GM12874 (cell line): ENCODE data around the gene GPR35.

Source experiments
- CTCF ChIP-seq: IDR thresholded peaks from 2 replicates; pipeline ENCODE4 v1.5.1; 2011; ENCODE audit warnings: low read depth, mild to moderate bottlenecking, control low read depth, low read length, moderate library complexity; ENCODE audit not compliant: insufficient read depth

The GPR35 gene

GRCh38 chr2:240644171-240644651 is 18.9 kb downstream of the GPR35 start:
- TF ChIP-seq CTCF = no peak

GRCh38 chr2:240644859-240645301 is 19.6 kb downstream of the GPR35 start:
- no peak for TF ChIP-seq CTCF

GRCh38 chr2:240645346-240645745 is 20.1 kb downstream of the GPR35 start:
- no peak for TF ChIP-seq CTCF

- TF ChIP-seq CTCF = no peak
These were observed 20.5 kb downstream of the GPR35 start for GRCh38 chr2:240645801-240646175.

GRCh38 chr2:240646176-240646899 is 21.1 kb downstream of the GPR35 start:
- no peak for TF ChIP-seq CTCF

GRCh38 chr2:240646900-240647502 is 21.7 kb downstream of the GPR35 start:
- TF ChIP-seq CTCF = no peak

GRCh38 chr2:240647503-240648154 is 22.3 kb downstream of the GPR35 start:
- TF ChIP-seq CTCF = no peak
